Panc1 (cell line): Measurements from ENCODE around the gene EFEMP1. TPM values are rescaled to one million over a fixed set of nuclear protein-coding genes. Genes with fewer than 3 reads are reported as not detected.
A peak's percentile ranks its signal among the peaks of the same experiment; 100 is the strongest.

Experiments
- ATAC-seq: fragments of 200-7000 bp; cut with Tn5 transposase; 2 replicates; pipeline ENCODE4 v1.9.1; 2020; ENCODE audit warnings: mild to moderate bottlenecking, moderate library complexity
- BruUV-seq: library from RNA; stranded (reverse); fragments of 400-500 nt; replicated peaks from 2 replicates; lab custom pipeline; 2021; lab: Mats Ljungman, UMichigan
- CTCF ChIA-PET: fragments of 300-600 bp; sonication (Branson Sonifier 250); formaldehyde crosslinking; loops from one replicate; lab custom pipeline; 2022; ENCODE audit warnings: antibody characterized with exemption; lab: Charles Lee
- POLR2A ChIA-PET: fragments of 300-600 bp; sonication (Branson Sonifier 250); formaldehyde crosslinking; loops from one replicate; lab custom pipeline; 2022; ENCODE audit warnings: antibody characterized with exemption; lab: Charles Lee
- DNase-seq: peaks from one replicate; pipeline ENCODE4 v3.0.0-alpha.2; 2010; ENCODE audit warnings: low read depth, low spot score
- H3K27ac ChIP-seq: 2 replicates; pipeline ENCODE4 v1.5.1; 2011; ENCODE audit warnings: mild to moderate bottlenecking, low read length, inconsistent platforms
- H3K27me3 ChIP-seq: fragments of 200-500 bp; sonication (Bioruptor generic); 2 replicates; pipeline ENCODE4 v1.6.0; 2014; ENCODE audit warnings: low read length, inconsistent platforms; ENCODE audit not compliant: control insufficient read depth, insufficient read depth
- H3K36me3 ChIP-seq: fragments of 200-500 bp; sonication (Bioruptor generic); 2 replicates; pipeline ENCODE4 v1.5.1; 2014; ENCODE audit warnings: inconsistent platforms, mild to moderate bottlenecking, low read length, moderate library complexity; ENCODE audit not compliant: control insufficient read depth, insufficient read depth
- H3K4me1 ChIP-seq: 2 replicates; pipeline ENCODE4 v1.5.1; 2011; ENCODE audit warnings: inconsistent platforms, mild to moderate bottlenecking, low read length, moderate library complexity; ENCODE audit not compliant: control insufficient read depth, insufficient read depth
- H3K4me3 ChIP-seq, 2 experiments: 2 replicates each; pipeline ENCODE4 v1.5.1; 2011 to 2012; ENCODE audit warnings: low read depth in 2 of 2, low read length in 2 of 2, mild to moderate bottlenecking in 2 of 2, inconsistent platforms in 1 of 2, moderate library complexity in 1 of 2
- H3K9me3 ChIP-seq: fragments of 200-500 bp; sonication (Bioruptor generic); 2 replicates; pipeline ENCODE4 v1.5.1; 2014; ENCODE audit warnings: low read depth, mild to moderate bottlenecking, inconsistent platforms, low read length, moderate library complexity; ENCODE audit not compliant: control insufficient read depth, insufficient read depth
- POLR2AphosphoS5 ChIP-seq: IDR thresholded peaks from 2 replicates; pipeline ENCODE4 v1.6.1; 2012; ENCODE audit warnings: mild to moderate bottlenecking, low read depth, low read length, moderate library complexity
- REST ChIP-seq, 2 experiments: IDR thresholded peaks; 2 replicates each; pipeline ENCODE4 v1.6.1; 2011 to 2012; ENCODE audit warnings: low read depth in 2 of 2, control low read depth in 1 of 2, low read length in 1 of 2, mild to moderate bottlenecking in 1 of 2, moderate library complexity in 1 of 2; ENCODE audit not compliant: insufficient read depth in 1 of 2
- SIN3A ChIP-seq: IDR thresholded peaks from 2 replicates; pipeline ENCODE4 v1.6.1; 2012; ENCODE audit warnings: low read depth, mild to moderate bottlenecking, low read length, moderate library complexity, borderline replicate concordance; ENCODE audit not compliant: insufficient read depth
- TCF7L2 ChIP-seq: IDR thresholded peaks from 2 replicates; pipeline ENCODE4 v1.6.1; 2011; ENCODE audit warnings: mild to moderate bottlenecking, low read depth, low read length, inconsistent platforms
- in situ Hi-C: cut with HindIII; loops from 2 replicates; pipeline ENCODE4 v1.10.0; 2016; ENCODE audit warnings: low sequenced_read_pairs, low pct_unique_long_range_greater_than_20kb
- intact Hi-C: fragments of 100-400 bp; cut with micrococcal nuclease; formaldehyde crosslinking; loops from one replicate; pipeline ENCODE4 v1.10.0; 2022; ENCODE audit not compliant: unreplicated experiment
- total RNA-seq: library from RNA; stranded (reverse); gene quantifications from one replicate; pipeline ENCODE4 v1.2.1, GENCODE V29; 2021; ENCODE audit not compliant: unreplicated experiment
- TF ChIP-seq, protein P1 (sequence below): fragments of 450-650 bp; IDR thresholded peaks from 2 replicates; pipeline ENCODE4 v1.5.1; 2017; ENCODE audit warnings: mild to moderate bottlenecking

Gene EFEMP1
- total RNA-seq, 1 experiment from 2014 or later: 15.5 TPM

GRCh38 chr2:55856936-55857335, 66.6 kb downstream of the EFEMP1 start:
- H3K36me3 ChIP-seq: no peaks in the 10 kb centered on the region
- H3K27ac ChIP-seq: peak overlapping the region; percentile 51; the same call in 1 of the 2 replicates
- intact Hi-C loops (no loop called here), in situ Hi-C loops (no loop called here)
- no TSS peak for BruUV-seq
- H3K27me3 ChIP-seq: no peaks in the 10 kb centered on the region
- TF ChIP-seq TCF7L2 (no peak), REST (IDR thresholded peaks at IDR 0.05; ENCODE audit: insufficient read depth in 1 of 2, low read depth in 2 of 2, low read length in 1 of 2) (no peak)
- no peaks in the 10 kb centered on the region for H3K9me3 ChIP-seq
- POLR2A ChIA-PET: no interaction called here
- no peak overlapping the region for H3K4me3 ChIP-seq
- ATAC-seq (peak; percentile 42; the same call in 1 of the 2 replicates), DNase-seq (no peak)
- CTCF ChIA-PET: no interaction called here
- no peaks in the 10 kb centered on the region for H3K4me1 ChIP-seq

- POLR2A ChIA-PET: interaction anchor here (0.5 kb wide), 1 partner anchor 78 kb away, joined by 5 read pairs; no protein-coding TSS in a partner anchor
- Histone ChIP-seq H3K4me1 (peaks cover 6% of the 10 kb centered on the region; the same call in 1 of the 2 replicates), H3K36me3 (no peaks in the 10 kb centered on the region), H3K27ac (peak overlapping the region; percentile 64; the same call in 1 of the 2 replicates), H3K9me3 (no peaks in the 10 kb centered on the region), H3K4me3 (no peak overlapping the region), H3K27me3 (no peaks in the 10 kb centered on the region)
- CTCF ChIA-PET: no interaction called here
- DNase-seq (no peak), ATAC-seq (no peak)
- intact Hi-C loops (no loop called here), in situ Hi-C loops (no loop called here)
- no peak for TF ChIP-seq POLR2AphosphoS5
- no peak for TF ChIP-seq TCF7L2
- TF ChIP-seq REST (IDR thresholded peaks at IDR 0.05; ENCODE audit: insufficient read depth in 1 of 2, low read depth in 2 of 2, low read length in 1 of 2): no peak
- no peak for TF ChIP-seq SIN3A
- TF ChIP-seq, protein P1, sequence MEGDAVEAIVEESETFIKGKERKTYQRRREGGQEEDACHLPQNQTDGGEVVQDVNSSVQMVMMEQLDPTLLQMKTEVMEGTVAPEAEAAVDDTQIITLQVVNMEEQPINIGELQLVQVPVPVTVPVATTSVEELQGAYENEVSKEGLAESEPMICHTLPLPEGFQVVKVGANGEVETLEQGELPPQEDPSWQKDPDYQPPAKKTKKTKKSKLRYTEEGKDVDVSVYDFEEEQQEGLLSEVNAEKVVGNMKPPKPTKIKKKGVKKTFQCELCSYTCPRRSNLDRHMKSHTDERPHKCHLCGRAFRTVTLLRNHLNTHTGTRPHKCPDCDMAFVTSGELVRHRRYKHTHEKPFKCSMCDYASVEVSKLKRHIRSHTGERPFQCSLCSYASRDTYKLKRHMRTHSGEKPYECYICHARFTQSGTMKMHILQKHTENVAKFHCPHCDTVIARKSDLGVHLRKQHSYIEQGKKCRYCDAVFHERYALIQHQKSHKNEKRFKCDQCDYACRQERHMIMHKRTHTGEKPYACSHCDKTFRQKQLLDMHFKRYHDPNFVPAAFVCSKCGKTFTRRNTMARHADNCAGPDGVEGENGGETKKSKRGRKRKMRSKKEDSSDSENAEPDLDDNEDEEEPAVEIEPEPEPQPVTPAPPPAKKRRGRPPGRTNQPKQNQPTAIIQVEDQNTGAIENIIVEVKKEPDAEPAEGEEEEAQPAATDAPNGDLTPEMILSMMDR: no peak
- BruUV-seq: no TSS peak
Measured at GRCh38 chr2:55848096-55848495, 75.5 kb downstream of the EFEMP1 start.
